ENCODE measurements around the gene RASGRF1. TPM values are rescaled to one million over a fixed set of nuclear protein-coding genes. Genes with fewer than 3 reads are reported as not detected.

RASGRF1 gene
- total RNA-seq, 2 experiments from 2014 or later = not detected

GRCh38 chr15:78993931-78994530, 96.5 kb downstream of the RASGRF1 start:
- no peak overlapping the region for H3K4me3 Mint-ChIP-seq
- Histone ChIP-seq H3K4me3 (ENCODE audit: low read length) (no peak overlapping the region), H3K27me3 (ENCODE audit: control insufficient read depth in 1 of 2, insufficient read depth in 2 of 2, low read length in 2 of 2) (no peaks in the 10 kb centered on the region), H3K9me3 (ENCODE audit: control insufficient read depth in 1 of 2, insufficient read depth in 1 of 2, low read length in 2 of 2) (no peaks in the 10 kb centered on the region), H3K27ac (ENCODE audit: low read depth in 1 of 2, low read length in 2 of 2) (no peak overlapping the region), H3K4me1 (ENCODE audit: insufficient read depth, low read length) (no peaks in the 10 kb centered on the region), H3K36me3 (ENCODE audit: insufficient read depth, low read length) (no peaks in the 10 kb centered on the region)
- intact Hi-C loops (cut with DNase I, micrococcal nuclease) = no loop called here
- no peak for ATAC-seq (ENCODE audit: poor library complexity)
- H3K36me3 Mint-ChIP-seq (ENCODE audit: low read depth) = no peaks in the 10 kb centered on the region
- H3K4me1 Mint-ChIP-seq (ENCODE audit: low read depth) = no peaks in the 10 kb centered on the region
- DNase-seq = no peak
- ChIA-PET POLR2A (no interaction called here), CTCF (no interaction called here)
- H3K27me3 Mint-ChIP-seq = no peaks in the 10 kb centered on the region
- H3K27ac Mint-ChIP-seq = no peak overlapping the region
- TF ChIP-seq CTCF (IDR thresholded peaks at IDR 0.05) = no peak
- no peaks in the 10 kb centered on the region for H3K9me3 Mint-ChIP-seq

GRCh38 chr15:78993257-78993930, 97.2 kb downstream of the RASGRF1 start:
- no peaks in the 10 kb centered on the region for H3K9me3 ChIP-seq (ENCODE audit: control insufficient read depth in 1 of 2, insufficient read depth in 1 of 2, low read length in 2 of 2)
- no peak for DNase-seq
- Mint-ChIP-seq H3K9me3 (no peaks in the 10 kb centered on the region), H3K36me3 (ENCODE audit: low read depth) (no peaks in the 10 kb centered on the region), H3K4me3 (no peak overlapping the region), H3K4me1 (ENCODE audit: low read depth) (no peaks in the 10 kb centered on the region), H3K27me3 (peaks cover 2% of the 10 kb centered on the region), H3K27ac (no peak overlapping the region)
- H3K27ac ChIP-seq (ENCODE audit: low read depth in 1 of 2, low read length in 2 of 2) = no peak overlapping the region
- ChIA-PET POLR2A (no interaction called here), CTCF (no interaction called here)
- H3K36me3 ChIP-seq (ENCODE audit: insufficient read depth, low read length) = no peaks in the 10 kb centered on the region
- intact Hi-C loops (cut with DNase I, micrococcal nuclease) = no loop called here
- TF ChIP-seq CTCF (IDR thresholded peaks at IDR 0.05) = no peak
- no peak for ATAC-seq (ENCODE audit: poor library complexity)
- no peaks in the 10 kb centered on the region for H3K27me3 ChIP-seq (ENCODE audit: control insufficient read depth in 1 of 2, insufficient read depth in 2 of 2, low read length in 2 of 2)
- no peaks in the 10 kb centered on the region for H3K4me1 ChIP-seq (ENCODE audit: insufficient read depth, low read length)
- H3K4me3 ChIP-seq (ENCODE audit: low read length) = no peak overlapping the region

DNA sequence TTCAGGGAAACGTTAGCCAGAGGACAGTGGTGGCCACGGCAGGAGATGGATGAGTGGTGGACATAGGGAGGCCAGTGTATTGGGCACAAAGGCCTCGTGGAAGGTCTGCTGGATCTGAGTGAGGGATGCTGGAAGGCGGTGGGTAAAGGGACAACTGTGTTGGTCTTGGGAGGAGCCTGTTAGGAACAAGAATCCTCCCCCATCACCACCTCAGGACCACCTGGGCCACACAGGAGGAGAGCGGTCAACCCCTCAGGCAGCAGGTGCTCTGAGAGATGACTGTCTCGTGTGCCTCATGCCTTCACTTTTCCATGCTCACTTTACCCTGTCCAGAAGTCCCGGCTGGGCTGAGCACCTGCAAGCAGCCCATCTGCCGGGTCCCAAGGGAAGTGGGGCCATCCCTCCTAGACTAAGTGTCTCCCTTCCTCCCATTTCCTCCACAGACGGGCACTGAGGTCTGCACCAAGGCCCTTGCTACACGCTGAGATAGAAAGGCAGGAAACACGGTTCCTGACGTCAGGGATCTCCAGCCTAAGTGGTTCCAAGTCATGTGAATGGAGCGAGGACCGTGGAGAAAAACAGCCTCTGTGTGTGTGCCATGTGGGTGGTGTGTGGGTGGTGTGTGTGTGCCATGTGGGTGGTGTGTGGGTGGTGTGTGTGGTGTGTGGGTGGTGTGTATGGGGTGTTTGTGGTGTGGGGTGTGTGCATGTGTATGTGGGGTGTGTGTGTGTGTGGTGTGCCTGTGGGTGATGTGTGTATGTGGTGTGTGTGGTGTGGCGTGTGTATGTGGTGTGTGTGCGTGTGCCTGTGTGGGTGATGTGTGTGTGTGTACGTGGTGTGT, 97.9 kb downstream of the RASGRF1 start:
- H3K9me3 Mint-ChIP-seq = no peaks in the 10 kb centered on the region
- no peaks in the 10 kb centered on the region for H3K36me3 Mint-ChIP-seq (ENCODE audit: low read depth)
- no peak overlapping the region for H3K4me3 ChIP-seq (ENCODE audit: low read length)
- no peaks in the 10 kb centered on the region for H3K4me1 Mint-ChIP-seq (ENCODE audit: low read depth)
- no peak for ATAC-seq (ENCODE audit: poor library complexity)
- H3K27me3 Mint-ChIP-seq = peaks cover 9% of the 10 kb centered on the region
- DNase-seq = no peak
- H3K9me3 ChIP-seq (ENCODE audit: control insufficient read depth in 1 of 2, insufficient read depth in 1 of 2, low read length in 2 of 2) = no peaks in the 10 kb centered on the region
- POLR2A ChIA-PET = no interaction called here
- H3K36me3 ChIP-seq (ENCODE audit: insufficient read depth, low read length) = no peaks in the 10 kb centered on the region
- no peak overlapping the region for H3K27ac ChIP-seq (ENCODE audit: low read depth in 1 of 2, low read length in 2 of 2)
- no peaks in the 10 kb centered on the region for H3K27me3 ChIP-seq (ENCODE audit: control insufficient read depth in 1 of 2, insufficient read depth in 2 of 2, low read length in 2 of 2)
- H3K27ac Mint-ChIP-seq = no peak overlapping the region
- intact Hi-C loops (cut with DNase I, micrococcal nuclease) = no loop called here
- CTCF ChIA-PET = no interaction called here
- no peak for TF ChIP-seq CTCF (IDR thresholded peaks at IDR 0.05)
- no peak overlapping the region for H3K4me3 Mint-ChIP-seq
- H3K4me1 ChIP-seq (ENCODE audit: insufficient read depth, low read length) = no peaks in the 10 kb centered on the region
